ENCODE results near the gene MACROD2.

The MACROD2 gene

DNA sequence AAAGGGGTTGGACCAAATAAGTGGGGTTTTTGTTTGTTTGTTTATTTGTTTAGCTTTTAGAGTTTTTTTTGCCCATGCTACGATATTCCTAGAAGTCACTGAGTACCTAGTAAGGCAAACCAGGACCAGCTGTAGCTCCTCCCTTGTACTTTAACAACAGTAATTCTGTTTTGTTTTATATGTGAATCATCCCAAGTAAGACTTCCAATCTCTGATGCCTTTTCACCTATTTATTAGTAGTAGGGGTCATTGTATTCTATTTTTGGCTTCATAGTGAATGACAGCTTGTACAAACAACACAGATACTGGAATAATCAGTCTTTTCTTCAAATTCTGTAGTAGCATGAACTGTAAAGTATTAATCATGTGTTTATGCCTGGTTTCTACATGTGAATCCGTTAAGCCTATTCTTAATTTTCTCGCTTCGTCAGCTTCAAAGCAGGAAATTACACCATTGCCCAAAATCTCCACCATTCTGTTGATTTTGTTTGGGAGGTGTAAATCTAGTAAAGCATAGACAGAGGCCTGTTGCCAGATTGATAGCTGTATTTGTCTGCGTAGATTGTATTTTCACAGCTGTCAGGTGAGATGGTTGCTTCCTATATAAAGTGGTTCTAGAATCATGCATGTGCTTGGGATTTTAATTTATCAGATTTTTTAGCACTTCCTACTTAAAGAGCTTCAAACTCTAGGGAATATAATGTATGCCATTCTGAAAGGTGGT, 493.6 kb downstream of the MACROD2 start:
- peak; percentile 49 for DNase-seq

DNA sequence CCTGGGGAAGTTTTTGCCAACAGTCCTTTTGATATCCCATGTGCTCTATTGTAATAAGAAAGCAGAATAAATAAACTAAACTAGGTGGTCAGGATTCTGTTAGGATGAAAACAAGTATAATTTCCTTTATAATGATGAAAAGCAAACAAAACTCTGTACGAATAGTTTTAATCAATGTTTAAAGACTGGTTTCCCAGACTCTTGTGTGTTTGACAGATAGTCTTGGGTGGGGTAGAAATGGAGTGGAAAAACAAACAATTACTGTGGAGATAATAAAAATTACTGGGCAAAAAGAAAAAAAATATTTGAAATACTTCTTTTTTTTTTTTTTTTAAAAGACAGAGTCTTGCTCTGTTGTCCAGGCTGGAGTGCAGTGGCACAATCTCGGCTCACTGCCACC, 494.2 kb downstream of the MACROD2 start:
- peak; percentile 33 for DNase-seq

DNA sequence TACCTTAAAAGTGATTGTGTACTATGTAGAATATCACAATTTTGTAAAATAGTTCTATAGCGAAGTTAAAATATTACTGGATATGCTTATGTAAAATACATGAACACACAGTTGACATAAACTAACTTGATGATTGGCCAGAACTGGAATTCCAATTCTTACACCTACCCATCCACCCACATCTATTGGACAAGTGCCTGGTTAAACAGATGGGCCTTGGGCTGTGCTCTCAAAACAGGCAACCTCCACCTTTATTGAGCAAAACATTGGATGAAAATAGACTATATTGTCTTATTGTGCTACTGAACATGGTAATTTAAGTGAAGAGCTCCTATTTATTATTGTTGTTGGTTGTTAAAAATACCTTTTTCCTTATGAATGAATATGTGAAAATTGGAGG, 496.1 kb downstream of the MACROD2 start:
- DNase-seq, result no peak

GRCh38 chr20:14493408-14493807, 498.1 kb downstream of the MACROD2 start:
- no peak for DNase-seq

- no peak for DNase-seq
Measured at GRCh38 chr20:14494355-14494754, 499.0 kb downstream of the MACROD2 start.

DNA sequence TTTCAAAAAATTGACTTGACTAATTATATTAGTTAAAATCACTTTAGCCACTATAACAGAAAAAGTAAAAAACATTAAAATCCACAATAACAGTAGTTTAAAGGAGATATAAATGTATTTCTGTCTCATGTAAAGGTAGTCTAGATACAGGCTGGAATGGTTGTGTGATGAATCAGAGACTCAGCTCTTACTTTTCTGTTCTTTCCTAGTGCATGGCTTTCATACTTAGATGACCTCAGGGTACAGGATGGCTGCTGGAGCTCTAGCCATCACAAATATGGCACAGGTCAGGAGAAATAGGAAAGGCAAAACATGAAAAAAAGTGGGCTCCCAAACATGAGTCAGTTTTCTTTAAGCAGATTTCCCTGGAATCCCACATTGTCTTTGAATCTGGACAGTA, 499.8 kb downstream of the MACROD2 start:
- no peak for DNase-seq

- DNase-seq, result peak; percentile 22
Measured at GRCh38 chr20:14497004-14497403, 501.7 kb downstream of the MACROD2 start.

DNA sequence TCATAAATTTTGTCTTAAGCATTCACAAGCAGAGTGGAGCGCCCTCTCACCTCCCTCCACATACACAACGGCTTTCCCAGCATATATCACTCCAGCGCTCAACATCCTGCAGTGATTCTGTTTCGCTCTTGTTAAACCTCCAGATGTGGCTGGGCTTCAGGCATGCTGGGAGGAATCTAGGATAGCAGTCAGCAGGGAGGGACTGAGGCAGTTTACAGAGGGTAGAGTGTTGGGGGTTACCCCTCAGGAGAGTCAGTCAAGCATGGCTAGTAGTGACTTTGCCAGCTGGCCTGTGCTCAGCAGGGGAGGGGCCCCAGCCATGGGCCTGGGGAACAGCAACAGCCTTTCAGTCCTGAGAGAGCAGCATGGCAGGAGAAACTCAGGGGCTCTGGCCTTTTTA, 503.5 kb downstream of the MACROD2 start:
- peak; percentile 16 for DNase-seq

DNA sequence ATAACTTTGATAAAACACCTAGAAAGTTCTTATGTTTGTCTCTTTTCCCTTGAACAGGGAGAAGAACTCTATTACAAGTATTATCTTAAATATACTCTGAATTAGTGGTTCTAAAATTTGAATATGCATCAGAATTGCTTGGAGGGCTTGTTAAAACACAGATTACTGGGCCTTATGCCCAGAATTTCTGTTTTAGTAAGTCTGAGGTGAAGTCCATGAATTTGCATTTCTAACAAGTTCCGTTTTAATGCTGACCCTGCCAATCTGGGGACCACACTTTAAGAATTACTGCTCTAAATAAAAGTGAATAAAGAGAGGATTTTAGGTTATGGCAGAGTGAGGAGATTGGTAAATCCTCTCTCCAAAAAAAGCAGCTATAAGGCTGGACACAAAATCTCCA, 510.2 kb downstream of the MACROD2 start:
- DNase-seq, result no peak

DNA sequence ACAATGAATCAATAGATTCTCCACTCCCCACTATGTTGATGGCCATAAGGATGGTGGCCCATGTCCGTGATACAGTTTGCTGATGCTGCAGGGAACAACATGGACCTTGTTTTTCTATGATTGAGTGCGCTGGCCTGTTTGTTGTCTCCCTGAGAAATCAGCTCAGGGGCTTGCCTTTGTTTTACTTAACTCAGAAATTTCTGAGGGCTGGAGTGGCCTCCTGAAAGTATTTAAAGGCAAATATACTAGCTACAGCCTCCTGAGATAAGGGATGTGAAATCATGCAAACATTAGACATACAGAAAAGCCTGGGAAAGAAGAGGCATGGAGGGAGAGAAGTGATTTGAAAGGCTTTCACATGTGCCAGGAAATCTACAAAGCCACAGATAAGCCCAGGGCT, 512.4 kb downstream of the MACROD2 start:
- DNase-seq, result no peak

GRCh38 chr20:14510341-14510740, 515.0 kb downstream of the MACROD2 start:
- no peak for DNase-seq

GRCh38 chr20:14512839-14513238, 517.5 kb downstream of the MACROD2 start:
- no peak for DNase-seq

GRCh38 chr20:14518648-14519047, 523.3 kb downstream of the MACROD2 start:
- no peak for DNase-seq

DNA sequence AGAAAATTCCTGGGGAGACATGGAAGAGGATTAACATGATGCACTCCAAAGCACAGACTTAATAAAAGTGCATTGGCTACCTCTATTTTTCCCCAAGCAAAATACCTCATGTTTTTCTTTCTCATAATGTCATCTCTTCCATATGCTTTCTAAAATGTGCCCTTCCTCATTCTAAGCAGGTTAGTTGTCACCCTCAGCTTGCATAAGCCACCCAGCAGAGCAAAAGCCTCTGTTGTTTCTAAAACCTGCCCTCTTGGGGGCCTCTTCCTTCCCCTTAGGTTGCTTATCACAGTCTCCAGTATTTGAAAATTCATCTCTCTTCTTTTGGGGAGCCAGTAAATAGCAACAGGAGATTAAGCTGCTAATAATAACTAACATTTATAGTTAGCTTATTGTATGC, 525.7 kb downstream of the MACROD2 start:
- no peak for DNase-seq

DNA sequence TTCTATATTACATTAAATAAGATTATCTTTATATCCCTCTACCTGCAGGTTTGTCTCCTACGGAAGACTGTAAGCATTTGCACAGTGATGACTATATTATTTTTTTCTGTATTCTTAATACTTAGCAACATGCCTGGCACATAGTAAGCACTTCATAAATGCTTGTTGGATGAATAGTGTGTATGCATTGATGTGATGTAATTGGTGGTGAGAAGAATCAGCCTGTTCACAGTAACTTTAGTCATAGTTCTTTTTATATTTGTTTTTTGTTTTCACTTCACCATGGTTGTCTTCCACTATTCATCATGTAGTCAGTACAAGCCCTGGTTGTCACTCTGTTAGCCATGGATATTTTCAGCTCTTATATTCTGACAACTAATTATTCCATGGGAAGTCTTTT, 526.1 kb downstream of the MACROD2 start:
- no peak for DNase-seq

- DNase-seq, result no peak
Measured at GRCh38 chr20:14522595-14522994, 527.3 kb downstream of the MACROD2 start.

GRCh38 chr20:14523090-14523489, 527.8 kb downstream of the MACROD2 start:
- DNase-seq, result no peak

DNA sequence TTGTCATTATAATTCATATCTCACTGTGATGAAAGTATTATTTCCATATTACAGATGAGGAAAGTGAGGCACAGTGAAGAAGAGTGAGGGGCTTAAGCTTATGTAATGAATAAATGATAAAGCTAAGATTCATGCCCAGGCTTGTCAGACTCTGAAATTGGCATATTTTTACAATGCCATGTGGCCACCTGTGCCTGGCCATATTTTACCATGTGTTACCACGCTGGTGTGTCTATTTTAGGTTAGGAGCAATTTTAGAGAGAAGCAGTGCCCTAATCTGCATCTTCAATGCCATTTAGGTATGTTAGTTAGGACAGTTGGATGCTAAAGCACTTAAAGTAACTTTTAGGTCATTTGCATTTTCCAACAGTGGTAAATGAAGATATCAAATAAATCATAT, 530.1 kb downstream of the MACROD2 start:
- no peak for DNase-seq

DNA sequence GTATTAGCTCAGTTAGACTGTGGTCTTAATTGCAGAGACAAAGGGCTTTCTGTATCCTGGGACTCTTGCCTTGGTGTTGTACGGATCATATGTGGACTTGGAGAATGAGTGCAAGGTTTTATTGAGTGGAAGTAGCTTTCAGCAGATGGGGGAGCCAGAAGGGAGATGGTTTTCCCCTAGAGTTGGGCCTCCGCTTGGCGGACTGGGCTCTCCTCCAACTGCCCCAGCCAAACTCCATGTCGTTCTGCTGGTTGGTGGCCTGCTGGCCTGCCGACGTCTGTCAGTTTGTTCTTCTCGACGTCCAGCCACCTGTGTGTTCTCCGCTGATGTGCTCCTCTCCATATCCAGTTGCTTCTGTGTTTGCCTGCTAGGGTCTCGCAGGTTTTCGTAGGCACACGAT, 531.6 kb downstream of the MACROD2 start:
- no peak for DNase-seq

DNA sequence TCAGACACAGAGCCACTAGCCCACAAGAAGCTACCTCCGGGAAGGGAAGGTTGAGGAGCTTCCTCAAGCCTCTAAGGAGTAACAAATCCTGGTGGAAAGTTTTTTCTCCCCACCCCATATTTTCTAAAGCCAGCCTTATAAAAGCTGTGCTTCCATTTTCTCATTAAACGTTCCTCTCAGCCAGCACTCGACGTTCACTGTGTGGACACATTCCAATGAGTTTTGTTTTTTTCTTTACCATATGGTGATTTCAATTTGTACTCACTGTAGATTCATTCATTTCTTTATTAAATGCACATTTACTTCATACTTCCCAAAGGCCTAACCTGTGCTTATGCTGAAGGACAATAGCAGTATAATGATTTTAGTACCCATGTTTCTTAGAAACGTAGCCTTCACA, 536.5 kb downstream of the MACROD2 start:
- DNase-seq, result no peak

DNA sequence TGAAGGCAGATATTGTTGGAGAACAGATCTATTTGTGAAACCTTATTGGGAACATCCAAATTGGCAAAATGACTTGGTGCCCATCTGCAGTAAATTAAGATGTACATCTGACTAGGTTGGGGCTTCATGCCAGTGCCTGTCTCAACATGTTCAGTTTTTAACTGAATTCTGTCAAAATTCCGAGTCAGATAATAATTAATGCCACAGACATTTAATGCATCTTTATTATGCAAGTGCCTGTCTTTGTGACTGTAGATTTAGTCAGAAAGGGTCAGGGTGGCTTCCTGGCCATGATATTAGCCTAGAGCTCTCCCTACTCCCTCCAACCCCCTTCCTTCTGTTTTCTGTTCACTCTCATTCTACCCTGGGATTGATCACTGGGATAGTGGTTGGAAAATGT, 541.4 kb downstream of the MACROD2 start:
- DNase-seq, result no peak

GRCh38 chr20:14538433-14538832, 543.1 kb downstream of the MACROD2 start:
- no peak for DNase-seq

DNA sequence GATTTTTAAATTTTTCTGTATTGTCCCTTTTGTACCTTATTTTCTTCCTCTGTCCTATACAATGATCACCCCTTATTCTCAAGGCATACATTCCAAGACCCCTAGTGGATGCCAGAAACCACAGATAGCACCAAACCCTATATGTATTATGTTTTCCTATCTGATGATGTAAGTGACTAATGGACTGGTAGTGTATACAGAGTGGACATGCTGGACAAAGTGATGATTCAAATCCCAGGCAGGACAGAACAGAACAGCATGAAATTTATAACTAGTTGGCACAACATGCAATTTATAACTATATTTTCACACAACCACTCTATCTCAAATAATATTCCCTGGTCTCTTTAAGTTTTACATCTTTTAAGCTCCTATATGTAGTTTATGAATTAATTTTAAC, 547.7 kb downstream of the MACROD2 start:
- no peak for DNase-seq

- no peak for DNase-seq
Measured at GRCh38 chr20:14544688-14545087, 549.4 kb downstream of the MACROD2 start.

- no peak for DNase-seq
Measured at GRCh38 chr20:14550655-14551054, 555.3 kb downstream of the MACROD2 start.

Data from DMS53 (cell line).